ENCODE results near the gene ADRA2A.

The ADRA2A gene

DNA sequence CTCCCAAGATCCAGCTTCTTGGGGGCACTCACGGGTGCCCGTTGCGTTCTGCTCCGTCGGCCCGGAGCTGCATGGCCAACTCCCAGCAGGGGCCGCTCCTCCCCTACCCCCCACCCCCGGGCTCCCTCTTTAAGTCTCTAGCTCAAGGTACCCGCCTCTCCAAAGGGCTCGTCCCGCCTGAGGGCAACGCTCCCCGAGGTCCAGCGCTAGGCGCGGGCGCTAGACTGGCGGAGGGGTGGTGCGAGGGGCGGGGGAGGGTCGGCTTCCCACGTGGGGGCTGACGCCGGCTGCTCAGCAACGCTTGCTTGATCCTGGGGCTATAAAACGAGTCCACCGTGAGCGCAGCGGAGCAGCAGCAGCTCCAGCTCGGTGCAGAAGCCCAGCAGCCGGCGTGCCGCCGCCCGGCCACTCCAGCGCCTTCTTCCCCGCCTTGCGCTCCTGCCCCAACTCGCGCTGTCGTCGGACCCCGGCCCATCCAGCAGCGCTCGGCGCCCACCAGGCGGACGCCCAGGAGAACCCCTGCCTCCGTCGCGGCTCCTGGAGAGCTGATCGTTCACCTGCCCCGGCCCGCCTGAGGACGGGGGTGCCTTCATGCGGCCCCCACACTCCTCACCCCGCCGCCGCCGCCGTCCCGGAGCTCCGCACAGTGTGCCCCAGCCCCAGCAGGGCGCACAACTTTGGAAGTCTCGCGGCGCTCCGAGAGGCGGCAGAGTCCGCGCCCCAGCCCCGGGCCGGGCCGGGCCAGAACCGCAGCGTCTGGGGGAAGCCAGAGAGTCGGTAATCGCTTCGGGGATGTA, at the start of gene ADRA2A (continued):
- TF ChIP-seq, protein P1, sequence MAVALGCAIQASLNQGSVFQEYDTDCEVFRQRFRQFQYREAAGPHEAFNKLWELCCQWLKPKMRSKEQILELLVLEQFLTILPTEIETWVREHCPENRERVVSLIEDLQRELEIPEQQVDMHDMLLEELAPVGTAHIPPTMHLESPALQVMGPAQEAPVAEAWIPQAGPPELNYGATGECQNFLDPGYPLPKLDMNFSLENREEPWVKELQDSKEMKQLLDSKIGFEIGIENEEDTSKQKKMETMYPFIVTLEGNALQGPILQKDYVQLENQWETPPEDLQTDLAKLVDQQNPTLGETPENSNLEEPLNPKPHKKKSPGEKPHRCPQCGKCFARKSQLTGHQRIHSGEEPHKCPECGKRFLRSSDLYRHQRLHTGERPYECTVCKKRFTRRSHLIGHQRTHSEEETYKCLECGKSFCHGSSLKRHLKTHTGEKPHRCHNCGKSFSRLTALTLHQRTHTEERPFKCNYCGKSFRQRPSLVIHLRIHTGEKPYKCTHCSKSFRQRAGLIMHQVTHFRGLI (tag by site-specific recombination; IDR thresholded peaks at IDR 0.05), result peak; percentile 82
- no peak for TF ChIP-seq GLI4 (tag by site-specific recombination; IDR thresholded peaks at IDR 0.05)
- TF ChIP-seq ZSCAN30 (tag by site-specific recombination; IDR thresholded peaks at IDR 0.05), result no peak
- TF ChIP-seq ZNF133 (tag by site-specific recombination; IDR thresholded peaks at IDR 0.05), result no peak
- TF ChIP-seq ZNF837 (tag by site-specific recombination; IDR thresholded peaks at IDR 0.05), result no peak
- TF ChIP-seq ZNF24 (tag by site-specific recombination; IDR thresholded peaks at IDR 0.05), result no peak
- TF ChIP-seq ZIC2 (tag by site-specific recombination; IDR thresholded peaks at IDR 0.05), result peak; percentile 37; the same call in 1 of the 2 replicates
- TF ChIP-seq GLIS1 (tag by site-specific recombination; IDR thresholded peaks at IDR 0.05), result peak; percentile 54; the same call in 1 of the 2 replicates
- no peak for TF ChIP-seq ZNF560 (tag by site-specific recombination; IDR thresholded peaks at IDR 0.05; ENCODE audit: borderline replicate concordance)
- TF ChIP-seq ZNF529 (tag by site-specific recombination; IDR thresholded peaks at IDR 0.05; ENCODE audit: insufficient replicate concordance), result no peak
- TF ChIP-seq HOXA7 (CRISPR knock-in tag; IDR thresholded peaks at IDR 0.05; ENCODE audit: borderline replicate concordance), result no peak
- no peak for TF ChIP-seq ZNF548 (tag by site-specific recombination; IDR thresholded peaks at IDR 0.05)
- TF ChIP-seq, protein P2, sequence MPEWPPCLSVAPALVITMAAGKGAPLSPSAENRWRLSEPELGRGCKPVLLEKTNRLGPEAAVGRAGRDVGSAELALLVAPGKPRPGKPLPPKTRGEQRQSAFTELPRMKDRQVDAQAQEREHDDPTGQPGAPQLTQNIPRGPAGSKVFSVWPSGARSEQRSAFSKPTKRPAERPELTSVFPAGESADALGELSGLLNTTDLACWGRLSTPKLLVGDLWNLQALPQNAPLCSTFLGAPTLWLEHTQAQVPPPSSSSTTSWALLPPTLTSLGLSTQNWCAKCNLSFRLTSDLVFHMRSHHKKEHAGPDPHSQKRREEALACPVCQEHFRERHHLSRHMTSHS (tag by site-specific recombination; IDR thresholded peaks at IDR 0.05), result no peak
- TF ChIP-seq ZNF777 (tag by site-specific recombination; IDR thresholded peaks at IDR 0.05; ENCODE audit: borderline replicate concordance), result peak; percentile 94
- TF ChIP-seq OSR2 (tag by site-specific recombination; IDR thresholded peaks at IDR 0.05), result peak; percentile 10; the same call in 1 of the 2 replicates
- 0 out of 2 replicates have a peak, but pooled peaks have one; percentile 4 for TF ChIP-seq ZEB2 (tag by site-specific recombination; IDR thresholded peaks at IDR 0.05)
- TF ChIP-seq, protein P3, sequence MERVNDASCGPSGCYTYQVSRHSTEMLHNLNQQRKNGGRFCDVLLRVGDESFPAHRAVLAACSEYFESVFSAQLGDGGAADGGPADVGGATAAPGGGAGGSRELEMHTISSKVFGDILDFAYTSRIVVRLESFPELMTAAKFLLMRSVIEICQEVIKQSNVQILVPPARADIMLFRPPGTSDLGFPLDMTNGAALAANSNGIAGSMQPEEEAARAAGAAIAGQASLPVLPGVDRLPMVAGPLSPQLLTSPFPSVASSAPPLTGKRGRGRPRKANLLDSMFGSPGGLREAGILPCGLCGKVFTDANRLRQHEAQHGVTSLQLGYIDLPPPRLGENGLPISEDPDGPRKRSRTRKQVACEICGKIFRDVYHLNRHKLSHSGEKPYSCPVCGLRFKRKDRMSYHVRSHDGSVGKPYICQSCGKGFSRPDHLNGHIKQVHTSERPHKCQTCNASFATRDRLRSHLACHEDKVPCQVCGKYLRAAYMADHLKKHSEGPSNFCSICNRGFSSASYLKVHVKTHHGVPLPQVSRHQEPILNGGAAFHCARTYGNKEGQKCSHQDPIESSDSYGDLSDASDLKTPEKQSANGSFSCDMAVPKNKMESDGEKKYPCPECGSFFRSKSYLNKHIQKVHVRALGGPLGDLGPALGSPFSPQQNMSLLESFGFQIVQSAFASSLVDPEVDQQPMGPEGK (tag by site-specific recombination; IDR thresholded peaks at IDR 0.05), result peak; percentile 43; the same call in 1 of the 2 replicates
- TF ChIP-seq ZNF571 (tag by site-specific recombination; IDR thresholded peaks at IDR 0.05), result no peak

DNA sequence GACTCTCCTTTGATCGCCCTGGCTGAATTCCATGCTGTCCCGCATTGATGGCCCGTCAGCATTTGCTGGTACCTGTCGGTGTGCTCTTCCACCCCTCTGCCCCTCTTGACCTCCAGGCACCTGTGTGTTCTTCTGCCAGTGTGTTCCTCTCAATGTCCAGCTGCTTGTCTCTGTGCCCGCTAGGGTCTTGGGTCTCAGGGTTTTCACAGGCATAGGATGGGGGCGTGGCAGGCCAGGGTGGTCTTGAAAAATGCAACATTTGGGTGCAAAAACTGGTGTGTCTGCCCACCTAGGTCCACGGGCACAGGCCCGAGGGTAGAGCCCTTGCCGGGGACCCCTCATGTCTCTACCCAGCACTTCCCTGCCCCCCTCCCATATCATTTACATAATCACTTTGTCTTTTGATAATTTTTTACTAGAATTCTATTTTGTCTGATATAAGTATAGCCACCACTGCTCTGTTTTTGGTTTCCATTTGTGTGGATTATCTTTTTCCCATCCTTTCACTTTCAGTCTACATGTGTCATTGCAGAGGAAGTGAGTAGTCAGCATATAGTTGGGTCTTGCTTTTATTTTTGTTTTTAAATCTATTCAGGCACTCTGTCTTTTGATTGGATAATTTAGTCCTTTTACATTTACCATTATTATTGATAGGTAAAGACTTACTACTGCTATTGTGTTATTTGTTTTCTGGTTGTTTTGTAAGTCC, 46.6 kb upstream of the ADRA2A start:
- POLR2A ChIA-PET, result no interaction called here
- H3K4me1 ChIP-seq (ENCODE audit: control insufficient read depth, insufficient read depth, low read length), result no peaks in the 10 kb centered on the region
- no peaks in the 10 kb centered on the region for H3K9me3 ChIP-seq (ENCODE audit: control insufficient read depth, insufficient read depth, low read depth, low read length)
- no peak overlapping the region for H3K4me3 ChIP-seq (ENCODE audit: low read depth, low read length)
- H3K27ac ChIP-seq (ENCODE audit: extremely low read depth, low read depth, low read length), result no peak overlapping the region
- no peaks in the 10 kb centered on the region for H3K36me3 ChIP-seq (ENCODE audit: control insufficient read depth in 2 of 2, insufficient read depth in 1 of 2, low read length in 2 of 2)
- CTCF ChIA-PET, result no interaction called here
- TF ChIP-seq SCRT1 (tag by site-specific recombination; IDR thresholded peaks at IDR 0.05; ENCODE audit: borderline replicate concordance) (no peak), ZSCAN30 (tag by site-specific recombination; IDR thresholded peaks at IDR 0.05) (no peak), ZBTB20 (tag by site-specific recombination; IDR thresholded peaks at IDR 0.05) (no peak), ZNF843 (tag by site-specific recombination; IDR thresholded peaks at IDR 0.05) (no peak)
- TF ChIP-seq, protein P3 (tag by site-specific recombination; IDR thresholded peaks at IDR 0.05), result no peak
- TF ChIP-seq, protein P4, sequence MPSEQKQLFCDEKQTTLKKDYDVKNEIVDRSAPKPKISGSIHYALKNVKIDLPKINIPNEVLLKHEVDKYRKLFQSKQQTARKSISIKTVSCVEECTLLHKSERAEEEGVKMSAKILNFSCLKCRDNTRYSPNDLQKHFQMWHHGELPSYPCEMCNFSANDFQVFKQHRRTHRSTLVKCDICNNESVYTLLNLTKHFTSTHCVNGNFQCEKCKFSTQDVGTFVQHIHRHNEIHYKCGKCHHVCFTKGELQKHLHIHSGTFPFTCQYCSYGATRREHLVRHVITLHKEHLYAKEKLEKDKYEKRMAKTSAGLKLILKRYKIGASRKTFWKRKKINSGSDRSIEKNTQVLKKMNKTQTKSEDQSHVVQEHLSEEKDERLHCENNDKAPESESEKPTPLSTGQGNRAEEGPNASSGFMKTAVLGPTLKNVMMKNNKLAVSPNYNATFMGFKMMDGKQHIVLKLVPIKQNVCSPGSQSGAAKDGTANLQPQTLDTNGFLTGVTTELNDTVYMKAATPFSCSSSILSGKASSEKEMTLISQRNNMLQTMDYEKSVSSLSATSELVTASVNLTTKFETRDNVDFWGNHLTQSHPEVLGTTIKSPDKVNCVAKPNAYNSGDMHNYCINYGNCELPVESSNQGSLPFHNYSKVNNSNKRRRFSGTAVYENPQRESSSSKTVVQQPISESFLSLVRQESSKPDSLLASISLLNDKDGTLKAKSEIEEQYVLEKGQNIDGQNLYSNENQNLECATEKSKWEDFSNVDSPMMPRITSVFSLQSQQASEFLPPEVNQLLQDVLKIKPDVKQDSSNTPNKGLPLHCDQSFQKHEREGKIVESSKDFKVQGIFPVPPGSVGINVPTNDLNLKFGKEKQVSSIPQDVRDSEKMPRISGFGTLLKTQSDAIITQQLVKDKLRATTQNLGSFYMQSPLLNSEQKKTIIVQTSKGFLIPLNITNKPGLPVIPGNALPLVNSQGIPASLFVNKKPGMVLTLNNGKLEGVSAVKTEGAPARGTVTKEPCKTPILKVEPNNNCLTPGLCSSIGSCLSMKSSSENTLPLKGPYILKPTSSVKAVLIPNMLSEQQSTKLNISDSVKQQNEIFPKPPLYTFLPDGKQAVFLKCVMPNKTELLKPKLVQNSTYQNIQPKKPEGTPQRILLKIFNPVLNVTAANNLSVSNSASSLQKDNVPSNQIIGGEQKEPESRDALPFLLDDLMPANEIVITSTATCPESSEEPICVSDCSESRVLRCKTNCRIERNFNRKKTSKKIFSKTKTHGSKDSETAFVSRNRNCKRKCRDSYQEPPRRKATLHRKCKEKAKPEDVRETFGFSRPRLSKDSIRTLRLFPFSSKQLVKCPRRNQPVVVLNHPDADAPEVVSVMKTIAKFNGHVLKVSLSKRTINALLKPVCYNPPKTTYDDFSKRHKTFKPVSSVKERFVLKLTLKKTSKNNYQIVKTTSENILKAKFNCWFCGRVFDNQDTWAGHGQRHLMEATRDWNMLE (tag by site-specific recombination; conservative IDR thresholded peaks at IDR 0.05; ENCODE audit: low read depth), result no peak

Measured in HEK293 (cell line).